GM12878 (cell line): ENCODE data around the gene PTPRN2. TPM values are rescaled to one million over a fixed set of nuclear protein-coding genes. Genes with fewer than 3 reads are reported as not detected.

Experiments used
- ATAC-seq: fragments of 200-7000 bp; cut with Tn5 transposase; 3 replicates; pipeline ENCODE4 v1.9.1; 2020; ENCODE audit warnings: mild to moderate bottlenecking, moderate library complexity
- BruUV-seq: library from RNA; stranded (reverse); fragments of 400-500 nt; replicated peaks from 2 replicates; lab custom pipeline; 2021; lab: Mats Ljungman, UMichigan
- CTCF ChIA-PET: fragments of 300-600 bp; sonication (Branson Sonifier 250); formaldehyde crosslinking; extraction: SDS; loops from one replicate; lab custom pipeline; 2021; ENCODE audit warnings: inconsistent platforms; lab: Yijun Ruan, JAX
- POLR2A ChIA-PET: fragments of 350-600 bp; formaldehyde crosslinking; extraction: SDS; loops from one replicate; lab custom pipeline; 2021; ENCODE audit warnings: inconsistent platforms; lab: Charles Lee
- RAD21 ChIA-PET: fragments of 300-600 bp; sonication (Branson Sonifier 250); formaldehyde crosslinking; loops from one replicate; lab custom pipeline; 2023; ENCODE audit warnings: antibody characterized with exemption; ENCODE audit not compliant: unreplicated experiment; lab: Charles Lee
- SMC1A ChIA-PET: fragments of 300-600 bp; sonication (Branson Sonifier 250); formaldehyde crosslinking; loops from one replicate; lab custom pipeline; 2023; ENCODE audit not compliant: unreplicated experiment, uncharacterized antibody; lab: Charles Lee
- DNase-seq: peaks from one replicate; pipeline ENCODE4 v3.0.0-alpha.2; 2011; ENCODE audit warnings: low read depth, low spot score
- FAIRE-seq: peaks from 3 replicates; lab custom pipeline; 2011; peaks lifted over from hg19 to GRCh38; lab: Jason Lieb, UNC
- H2AFZ ChIP-seq: 2 replicates; pipeline ENCODE4 v1.6.0; 2011; ENCODE audit warnings: low read depth, low read length, control low read depth; ENCODE audit not compliant: control insufficient read depth
- H3K27ac ChIP-seq: 2 replicates; pipeline ENCODE4 v1.5.1; 2011; ENCODE audit warnings: control low read depth; ENCODE audit not compliant: control insufficient read depth, insufficient read depth
- H3K27me3 ChIP-seq, 2 experiments: replicated peaks in 1 of 2; 2 replicates each; pipeline versions ENCODE4 v1.6.0 to v1.6.1; 2011; ENCODE audit warnings: low read length in 1 of 2; ENCODE audit not compliant: control insufficient read depth in 2 of 2, insufficient read depth in 2 of 2
- H3K36me3 ChIP-seq, 2 experiments: 2 replicates each; pipeline ENCODE4 v1.5.1; 2011; ENCODE audit warnings: low read length in 1 of 2; ENCODE audit not compliant: control insufficient read depth in 2 of 2, insufficient read depth in 2 of 2
- H3K4me1 ChIP-seq: 2 replicates; pipeline ENCODE4 v1.6.1; 2011; ENCODE audit warnings: mild to moderate bottlenecking, low read length, moderate library complexity, mixed read lengths; ENCODE audit not compliant: control insufficient read depth, insufficient read depth
- H3K4me2 ChIP-seq: 2 replicates; pipeline ENCODE4 v1.6.0; 2011; ENCODE audit warnings: control low read depth; ENCODE audit not compliant: control insufficient read depth, insufficient read depth
- H3K4me3 ChIP-seq: fragments of 200-600 bp; sonication (generic); 2 replicates; pipeline ENCODE4 v1.5.1; 2016
- H3K79me2 ChIP-seq: 2 replicates; pipeline ENCODE4 v1.6.0; 2011; ENCODE audit warnings: low read length; ENCODE audit not compliant: control insufficient read depth, insufficient read depth
- H3K9ac ChIP-seq: 2 replicates; pipeline ENCODE4 v1.8.0; 2011; ENCODE audit warnings: low read length, control low read depth, mixed read lengths; ENCODE audit not compliant: control insufficient read depth, insufficient read depth
- H3K9me3 ChIP-seq: replicated peaks from 3 replicates; pipeline ENCODE4 v1.5.1; 2011; ENCODE audit warnings: mild to moderate bottlenecking, low read length; ENCODE audit not compliant: control insufficient read depth, insufficient read depth
- H4K20me1 ChIP-seq: 2 replicates; pipeline ENCODE4 v1.6.0; 2011; ENCODE audit not compliant: control insufficient read depth, insufficient read depth
- CBX5 ChIP-seq: sonication (generic); IDR thresholded peaks from 2 replicates; pipeline ENCODE4 v1.6.1; 2016; ENCODE audit warnings: low read depth, moderate library complexity, mild to moderate bottlenecking, inconsistent platforms
- DPF2 ChIP-seq: fragments of 450-650 bp; IDR thresholded peaks from 2 replicates; pipeline ENCODE4 v1.6.1; 2017; ENCODE audit warnings: mild to moderate bottlenecking
- ELK1 ChIP-seq: IDR thresholded peaks from 2 replicates; pipeline ENCODE4 v1.6.1; 2012; ENCODE audit warnings: low read depth, low read length, improper control_type of control experiment
- GABPA ChIP-seq: IDR thresholded peaks from 2 replicates; pipeline ENCODE4 v1.6.1; 2014; ENCODE audit warnings: antibody characterized with exemption, low read depth, mild to moderate bottlenecking, inconsistent platforms
- LARP7 ChIP-seq: fragments of 450-650 bp; IDR thresholded peaks from 2 replicates; pipeline ENCODE4 v1.6.1; 2017; ENCODE audit warnings: mild to moderate bottlenecking
- MAX ChIP-seq: IDR thresholded peaks from 2 replicates; pipeline ENCODE4 v1.6.1; 2012; ENCODE audit warnings: low read depth, low read length, improper control_type of control experiment
- NRF1 ChIP-seq: conservative IDR thresholded peaks from 2 replicates; pipeline ENCODE4 v1.6.1; 2011; ENCODE audit warnings: mild to moderate bottlenecking, low read depth, low read length, improper control_type of control experiment
- PAX5 ChIP-seq: IDR thresholded peaks from 2 replicates; pipeline ENCODE4 v1.6.1; 2011; ENCODE audit warnings: low read depth, low read length, borderline replicate concordance
- RBBP5 ChIP-seq: fragments of 200-600 bp; sonication (generic); conservative IDR thresholded peaks from 2 replicates; pipeline ENCODE4 v1.6.1; 2016
- SIX5 ChIP-seq: IDR thresholded peaks from 2 replicates; pipeline ENCODE4 v1.6.1; 2011; ENCODE audit warnings: mild to moderate bottlenecking, low read depth, low read length, moderate library complexity; ENCODE audit not compliant: severe bottlenecking
- SMAD1 ChIP-seq: fragments of 450-650 bp; IDR thresholded peaks from 2 replicates; pipeline ENCODE4 v1.6.1; 2018; ENCODE audit warnings: mild to moderate bottlenecking, low read depth; ENCODE audit not compliant: partially characterized antibody
- STAT1 ChIP-seq: fragments of 450-650 bp; conservative IDR thresholded peaks from 2 replicates; pipeline ENCODE4 v1.6.1; 2014; ENCODE audit warnings: antibody characterized with exemption, mild to moderate bottlenecking
- STAT3 ChIP-seq: IDR thresholded peaks from 2 replicates; pipeline ENCODE4 v1.6.1; 2011; ENCODE audit warnings: low read depth, low read length, improper control_type of control experiment
- SUPT20H ChIP-seq: IDR thresholded peaks from 2 replicates; pipeline ENCODE4 v1.6.1; 2011; ENCODE audit warnings: low read depth, mild to moderate bottlenecking, low read length, moderate library complexity, borderline replicate concordance; ENCODE audit not compliant: control insufficient read depth
- SUZ12 ChIP-seq: fragments of 200-600 bp; sonication (generic); IDR thresholded peaks from one replicate; pipeline ENCODE4 v1.6.1; 2018; ENCODE audit warnings: antibody characterized with exemption, mild to moderate bottlenecking; ENCODE audit not compliant: unreplicated experiment
- TBL1XR1 ChIP-seq: IDR thresholded peaks from 2 replicates; pipeline ENCODE4 v1.6.1; 2012; ENCODE audit warnings: low read depth, low read length, improper control_type of control experiment
- ZNF24 ChIP-seq: fragments of 450-650 bp; IDR thresholded peaks from 2 replicates; pipeline ENCODE4 v1.6.1; 2017; ENCODE audit warnings: antibody characterized with exemption, mild to moderate bottlenecking
- WGBS: methylation state at CpG from one replicate; pipeline ENCODE4 v1.1.6; 2016; ENCODE audit warnings: low lambda C conversion rate; ENCODE audit not compliant: insufficient replicate concordance, insufficient coverage; ENCODE audit errors: missing lambda C conversion rate; 5-methylcytosine and 5-hydroxymethylcytosine counted together
- in situ Hi-C: fragments of 300-500 bp; cut with MboI; formaldehyde crosslinking; loops from 9 replicates; pipeline ENCODE4 v1.14.3; 2018; ENCODE audit warnings: mixed read lengths
- intact Hi-C: fragments of 100-400 bp; cut with micrococcal nuclease; formaldehyde crosslinking; loops from one replicate; pipeline ENCODE4 v1.14.2; 2022; ENCODE audit not compliant: unreplicated experiment
- polyA plus RNA-seq, 11 experiments: library from polyadenylated mRNA; depleted of rRNA in 4 of 11; unstranded in 6 of 11; stranded (reverse) in 5 of 11; fragments of >200 nt; fragmentation: Nextera tagmentation in 4 of 11; fragmentation: Illumina TruSeq in 1 of 11; extraction: Ambion mirVana in 4 of 11; extraction: Trizol in 1 of 11; gene quantifications; 1 replicate in 1 of 11; 2 replicates in 10 of 11; pipeline versions ENCODE4 v1.2.1 to v1.2.3, GENCODE V29; 2011 to 2016; ENCODE audit warnings: inconsistent platforms in 2 of 11, missing spikeins in 2 of 11, low read depth in 1 of 11
- total RNA-seq, 4 experiments: library from RNA; depleted of rRNA in 3 of 4; stranded (reverse); fragments of >200 nt in 3 of 4; fragmentation: Illumina TruSeq in 1 of 4; extraction: Trizol in 1 of 4; gene quantifications; 2 replicates each; pipeline versions ENCODE4 v1.2.1 to v1.2.3, GENCODE V29; 2013 to 2021
- TF ChIP-seq, protein P1 (sequence below): fragments of 450-650 bp; IDR thresholded peaks from 2 replicates; pipeline ENCODE4 v1.6.1; 2016; ENCODE audit warnings: mild to moderate bottlenecking

The PTPRN2 gene
- total and polyA plus RNA-seq, 10 of the 15 experiments (the other 5 are each of a cell fraction or from before 2014, with no cell fraction given), result 5.4 TPM; not detected in 9

- ChIA-PET POLR2A (no interaction called here), SMC1A (no interaction called here), CTCF (no interaction called here), RAD21 (no interaction called here)
- H4K20me1 ChIP-seq, result no peaks in the 10 kb centered on the region
- no peak for FAIRE-seq
- no peaks in the 10 kb centered on the region for H3K79me2 ChIP-seq
- no peak overlapping the region for H3K4me2 ChIP-seq
- peaks cover 2% of the 10 kb centered on the region; the same call in 1 of the 3 replicates for H3K9me3 ChIP-seq
- intact Hi-C loops, result no loop called here
- no peak for ATAC-seq
- WGBS, result 59% methylated on average over 16 of the region's 16 CpGs
- H3K9ac ChIP-seq, result no peak overlapping the region
- no peak overlapping the region for H2AFZ ChIP-seq
- TF ChIP-seq STAT1, result no peak
- TF ChIP-seq STAT3, result no peak
- in situ Hi-C loops, result no loop called here
- H3K4me1 ChIP-seq, result no peaks in the 10 kb centered on the region
- no peaks in the 10 kb centered on the region for H3K36me3 ChIP-seq
- H3K27ac ChIP-seq, result no peak overlapping the region
- DNase-seq, result no peak
- H3K4me3 ChIP-seq, result no peak overlapping the region
- BruUV-seq, result no TSS peak
- H3K27me3 ChIP-seq, result no peaks in the 10 kb centered on the region
Observed at GRCh38 chr7:157791666-157792065, 796.0 kb downstream of the PTPRN2 start.

GRCh38 chr7:157791261-157791660 is 796.4 kb downstream of the PTPRN2 start:
- BruUV-seq, result no TSS peak
- H3K4me3 ChIP-seq, result no peak overlapping the region
- DNase-seq, result no peak
- in situ Hi-C loops, result no loop called here
- no peaks in the 10 kb centered on the region for H3K27me3 ChIP-seq
- no peak for FAIRE-seq
- ChIA-PET POLR2A (no interaction called here), RAD21 (no interaction called here), SMC1A (no interaction called here), CTCF (no interaction called here)
- intact Hi-C loops, result no loop called here
- no peaks in the 10 kb centered on the region for H3K4me1 ChIP-seq
- H2AFZ ChIP-seq, result no peak overlapping the region
- H3K9ac ChIP-seq, result no peak overlapping the region
- no peak overlapping the region for H3K27ac ChIP-seq
- no peak overlapping the region for H3K4me2 ChIP-seq
- no peaks in the 10 kb centered on the region for H4K20me1 ChIP-seq
- ATAC-seq, result no peak
- no peaks in the 10 kb centered on the region for H3K79me2 ChIP-seq
- 62% methylated on average over 15 of the region's 23 CpGs for WGBS
- peaks cover 2% of the 10 kb centered on the region; the same call in 1 of the 3 replicates for H3K9me3 ChIP-seq
- no peaks in the 10 kb centered on the region for H3K36me3 ChIP-seq
- no peak for TF ChIP-seq SMAD1
- no peak for TF ChIP-seq ZNF24
- TF ChIP-seq RBBP5, result no peak
- no peak for TF ChIP-seq TBL1XR1
- no peak for TF ChIP-seq SIX5
- TF ChIP-seq SUZ12, result no peak
- TF ChIP-seq NRF1, result no peak
- TF ChIP-seq MAX, result no peak
- TF ChIP-seq, protein P1, sequence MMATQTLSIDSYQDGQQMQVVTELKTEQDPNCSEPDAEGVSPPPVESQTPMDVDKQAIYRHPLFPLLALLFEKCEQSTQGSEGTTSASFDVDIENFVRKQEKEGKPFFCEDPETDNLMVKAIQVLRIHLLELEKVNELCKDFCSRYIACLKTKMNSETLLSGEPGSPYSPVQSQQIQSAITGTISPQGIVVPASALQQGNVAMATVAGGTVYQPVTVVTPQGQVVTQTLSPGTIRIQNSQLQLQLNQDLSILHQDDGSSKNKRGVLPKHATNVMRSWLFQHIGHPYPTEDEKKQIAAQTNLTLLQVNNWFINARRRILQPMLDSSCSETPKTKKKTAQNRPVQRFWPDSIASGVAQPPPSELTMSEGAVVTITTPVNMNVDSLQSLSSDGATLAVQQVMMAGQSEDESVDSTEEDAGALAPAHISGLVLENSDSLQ, result no peak
- TF ChIP-seq GABPA, result no peak
- no peak for TF ChIP-seq PAX5
- no peak for TF ChIP-seq SUPT20H
- TF ChIP-seq LARP7, result no peak
- TF ChIP-seq ELK1, result no peak
- no peak for TF ChIP-seq CBX5
- no peak for TF ChIP-seq DPF2
